ENCODE data around the gene NFATC1. TPM values are rescaled to one million over a fixed set of nuclear protein-coding genes. Genes with fewer than 3 reads are reported as not detected.

NFATC1 gene
- total RNA-seq, 4 donors from 2014 or later = 7.1 to 74.7 (median 28.4) TPM

- H3K36me3 ChIP-seq = peaks cover 0 to 2% of the 10 kb centered on the region in 2 donors
- intact Hi-C loops (cut with DNase I; ENCODE audit: low total_unique reads) = loop anchor here (1.0 to 5.0 kb wide), 3 partner anchors 37 to 240 kb away; partner anchors contain the start of gene CTDP1
- no peaks in the 10 kb centered on the region for H3K9me3 ChIP-seq
- H3K4me3 ChIP-seq = peak overlapping the region; percentile 9 to 34 (median 24)
- ATAC-seq (peak; percentile 14 to 21), DNase-seq (peak in 1 of 2 donors; percentile 20)
- TF ChIP-seq POLR2A (IDR thresholded peaks at IDR 0.05) (no peak), CTCF (IDR thresholded peaks at IDR 0.05 in 4 of 5, conservative IDR thresholded peaks at IDR 0.05 in 1 of 5) (no peak)
- peak overlapping the region; percentile 81 to 86 (median 84) for H3K27ac ChIP-seq
- H3K27me3 ChIP-seq = no peaks in the 10 kb centered on the region
- H3K4me1 ChIP-seq = peaks cover 26 to 49% of the 10 kb centered on the region in 2 donors
- in situ Hi-C loops (cut with MboI; ENCODE audit: low sequenced_read_pairs in 4 of 4) = no loop called here
Observed at GRCh38 chr18:79439628-79440023, 43.9 kb downstream of the NFATC1 start.

- Histone ChIP-seq H3K4me1 (peaks cover 28 to 55% of the 10 kb centered on the region in 2 donors), H3K27me3 (no peaks in the 10 kb centered on the region), H3K9me3 (no peaks in the 10 kb centered on the region), H3K27ac (peak overlapping the region; percentile 81 to 86 (median 84)), H3K36me3 (no peaks in the 10 kb centered on the region), H3K4me3 (no peak overlapping the region)
- DNase-seq = peak in 1 of 2 donors; percentile 27
- TF ChIP-seq CTCF (IDR thresholded peaks at IDR 0.05 in 4 of 5, conservative IDR thresholded peaks at IDR 0.05 in 1 of 5) (no peak), POLR2A (IDR thresholded peaks at IDR 0.05) (no peak)
- ATAC-seq = no peak
- intact Hi-C loops (cut with DNase I; ENCODE audit: low total_unique reads) = loop anchor here (5.0 kb wide), 1 partner anchor 67 kb away; no protein-coding TSS in a partner anchor
- in situ Hi-C loops (cut with MboI; ENCODE audit: low sequenced_read_pairs in 4 of 4) = no loop called here
Observed at GRCh38 chr18:79440316-79441110, 44.8 kb downstream of the NFATC1 start.

- H3K27me3 ChIP-seq = no peaks in the 10 kb centered on the region
- no peak overlapping the region for H3K27ac ChIP-seq
- DNase-seq (no peak), ATAC-seq (no peak)
- in situ Hi-C loops (cut with MboI; ENCODE audit: low sequenced_read_pairs in 4 of 4) = no loop called here
- intact Hi-C loops (cut with DNase I; ENCODE audit: low total_unique reads) = loop anchor here (5.0 kb wide), 1 partner anchor 66 kb away; no protein-coding TSS in a partner anchor
- H3K4me3 ChIP-seq = no peak overlapping the region
- H3K4me1 ChIP-seq = peaks cover 37 to 64% of the 10 kb centered on the region in 2 donors
- H3K36me3 ChIP-seq = no peaks in the 10 kb centered on the region
- TF ChIP-seq POLR2A (IDR thresholded peaks at IDR 0.05) (no peak), CTCF (IDR thresholded peaks at IDR 0.05 in 4 of 5, conservative IDR thresholded peaks at IDR 0.05 in 1 of 5) (no peak)
- no peaks in the 10 kb centered on the region for H3K9me3 ChIP-seq
Observed at GRCh38 chr18:79441420-79441819, 45.7 kb downstream of the NFATC1 start.

GRCh38 chr18:79442508-79443221, 46.9 kb downstream of the NFATC1 start:
- no peak overlapping the region for H3K4me3 ChIP-seq
- H3K4me1 ChIP-seq = peaks cover 37 to 59% of the 10 kb centered on the region in 2 donors
- TF ChIP-seq POLR2A (IDR thresholded peaks at IDR 0.05) = no peak
- no peak for TF ChIP-seq CTCF (IDR thresholded peaks at IDR 0.05 in 4 of 5, conservative IDR thresholded peaks at IDR 0.05 in 1 of 5)
- DNase-seq = no peak
- intact Hi-C loops (cut with DNase I; ENCODE audit: low total_unique reads) (loop anchor here (5.0 kb wide), 1 partner anchor 65 kb away; no protein-coding TSS in a partner anchor), in situ Hi-C loops (cut with MboI; ENCODE audit: low sequenced_read_pairs in 4 of 4) (no loop called here)
- H3K27ac ChIP-seq = no peak overlapping the region
- no peaks in the 10 kb centered on the region for H3K36me3 ChIP-seq
- ATAC-seq = no peak
- no peaks in the 10 kb centered on the region for H3K9me3 ChIP-seq
- H3K27me3 ChIP-seq = no peaks in the 10 kb centered on the region
